CD4-positive, alpha-beta T cell treated with Interferon alpha-2 for 1 hour (primary cell): Measurements from ENCODE around the gene DAB2IP.

ENCODE experiments used
- DNase-seq, 2 donors: peaks; one replicate each; pipeline ENCODE4 v3.0.0-alpha.2; 2020 to 2022

The DAB2IP gene

GRCh38 chr9:121766081-121766683 lies 114.7 kb downstream of the DAB2IP start:
- no peak for DNase-seq

DNA sequence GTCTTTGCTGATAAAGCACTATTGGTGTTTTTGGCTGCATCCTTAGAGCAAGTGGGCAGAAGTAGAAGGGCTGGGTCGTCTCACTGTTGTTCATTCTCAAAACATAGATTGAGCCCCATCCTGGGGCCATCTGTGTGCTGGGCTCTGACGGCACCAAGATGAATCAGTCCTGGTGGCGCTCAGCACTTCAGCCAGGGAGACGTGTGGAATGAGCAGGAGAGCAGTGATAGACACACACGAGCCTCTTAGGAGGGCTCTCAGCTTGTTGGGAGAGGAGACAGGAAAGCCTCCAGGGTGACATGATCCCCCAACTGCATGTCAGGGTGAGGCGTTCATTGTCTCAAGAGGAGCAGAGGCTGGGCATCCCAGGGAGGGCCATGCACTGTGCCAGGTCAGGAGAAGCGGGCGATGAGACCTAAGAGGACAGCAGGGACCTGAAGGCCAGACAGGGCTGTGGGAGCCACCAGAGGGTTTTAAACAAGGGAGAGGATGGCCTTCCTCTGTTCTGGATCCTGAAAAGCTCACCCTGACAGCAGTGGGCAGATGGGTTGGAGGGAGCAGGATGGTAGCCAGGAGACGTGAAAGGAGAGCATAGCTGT lies 115.8 kb downstream of the DAB2IP start:
- no peak for DNase-seq

DNA sequence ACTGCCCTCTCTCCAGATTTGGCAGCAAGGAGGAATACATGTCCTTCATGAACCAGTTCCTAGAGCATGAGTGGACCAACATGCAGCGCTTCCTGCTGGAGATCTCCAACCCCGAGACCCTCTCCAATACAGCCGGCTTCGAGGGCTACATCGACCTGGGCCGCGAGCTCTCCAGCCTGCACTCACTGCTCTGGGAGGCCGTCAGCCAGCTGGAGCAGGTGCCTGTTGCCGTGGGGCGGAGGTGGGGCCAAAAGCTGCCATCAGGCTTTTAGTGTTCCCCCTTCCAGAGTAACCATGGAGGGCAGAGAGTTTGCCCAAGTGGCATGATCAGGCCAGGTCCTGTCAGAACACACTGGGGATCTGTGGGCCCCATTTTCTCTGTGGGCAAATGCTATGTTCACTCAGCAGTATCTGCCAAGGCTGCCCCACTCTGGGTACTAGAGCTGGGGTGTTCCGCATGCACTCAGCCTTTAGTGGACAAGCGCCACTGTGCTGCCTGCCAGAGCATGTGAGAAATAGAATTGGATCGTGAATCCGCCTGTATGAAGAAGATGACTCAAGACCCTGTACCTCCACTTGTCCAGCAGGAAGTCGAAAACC lies 117.1 kb downstream of the DAB2IP start:
- no peak for DNase-seq

DNA sequence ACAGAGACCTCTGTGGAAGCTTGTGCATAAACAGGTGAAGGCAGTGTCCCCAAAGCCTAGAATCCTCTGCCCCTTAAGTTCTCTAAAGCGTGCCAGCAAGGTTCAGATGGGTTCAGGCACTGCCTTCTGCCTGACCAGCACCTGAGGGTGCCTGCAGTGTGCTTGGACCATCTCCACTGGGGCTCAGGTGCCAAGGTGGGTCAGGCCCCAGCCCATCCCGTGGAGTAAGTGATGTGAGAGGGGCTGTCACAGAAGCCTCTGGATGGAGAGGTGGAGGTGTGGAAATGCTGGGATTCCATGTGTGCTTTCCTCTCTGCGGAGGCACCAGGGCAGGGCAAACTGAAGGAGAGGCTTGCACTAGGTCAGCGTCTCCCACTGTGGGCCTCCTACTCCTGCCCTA lies 118.5 kb downstream of the DAB2IP start:
- DNase-seq = no peak

GRCh38 chr9:121770415-121771273 lies 119.2 kb downstream of the DAB2IP start:
- no peak for DNase-seq

- no peak for DNase-seq
Observed at GRCh38 chr9:121771418-121771817, 120.0 kb downstream of the DAB2IP start.

- DNase-seq = no peak
Observed at GRCh38 chr9:121771851-121772599, 120.6 kb downstream of the DAB2IP start.

DNA sequence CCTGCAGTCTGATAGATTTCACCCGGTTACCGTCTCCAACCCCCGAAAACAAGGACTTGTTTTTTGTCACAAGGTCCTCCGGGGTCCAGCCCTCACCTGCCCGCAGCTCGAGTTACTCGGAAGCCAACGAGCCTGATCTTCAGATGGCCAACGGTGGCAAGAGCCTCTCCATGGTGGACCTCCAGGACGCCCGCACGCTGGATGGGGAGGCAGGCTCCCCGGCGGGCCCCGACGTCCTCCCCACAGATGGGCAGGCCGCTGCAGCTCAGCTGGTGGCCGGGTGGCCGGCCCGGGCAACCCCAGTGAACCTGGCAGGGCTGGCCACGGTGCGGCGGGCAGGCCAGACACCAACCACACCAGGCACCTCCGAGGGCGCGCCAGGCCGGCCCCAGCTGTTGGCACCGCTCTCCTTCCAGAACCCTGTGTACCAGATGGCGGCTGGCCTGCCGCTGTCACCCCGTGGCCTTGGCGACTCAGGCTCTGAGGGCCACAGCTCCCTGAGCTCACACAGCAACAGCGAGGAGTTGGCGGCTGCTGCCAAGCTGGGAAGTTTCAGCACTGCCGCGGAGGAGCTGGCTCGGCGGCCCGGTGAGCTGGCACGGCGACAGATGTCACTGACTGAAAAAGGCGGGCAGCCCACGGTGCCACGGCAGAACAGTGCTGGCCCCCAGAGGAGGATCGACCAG lies 121.3 kb downstream of the DAB2IP start:
- no peak for DNase-seq

- no peak for DNase-seq
Observed at GRCh38 chr9:121773286-121773953, 122.0 kb downstream of the DAB2IP start.

DNA sequence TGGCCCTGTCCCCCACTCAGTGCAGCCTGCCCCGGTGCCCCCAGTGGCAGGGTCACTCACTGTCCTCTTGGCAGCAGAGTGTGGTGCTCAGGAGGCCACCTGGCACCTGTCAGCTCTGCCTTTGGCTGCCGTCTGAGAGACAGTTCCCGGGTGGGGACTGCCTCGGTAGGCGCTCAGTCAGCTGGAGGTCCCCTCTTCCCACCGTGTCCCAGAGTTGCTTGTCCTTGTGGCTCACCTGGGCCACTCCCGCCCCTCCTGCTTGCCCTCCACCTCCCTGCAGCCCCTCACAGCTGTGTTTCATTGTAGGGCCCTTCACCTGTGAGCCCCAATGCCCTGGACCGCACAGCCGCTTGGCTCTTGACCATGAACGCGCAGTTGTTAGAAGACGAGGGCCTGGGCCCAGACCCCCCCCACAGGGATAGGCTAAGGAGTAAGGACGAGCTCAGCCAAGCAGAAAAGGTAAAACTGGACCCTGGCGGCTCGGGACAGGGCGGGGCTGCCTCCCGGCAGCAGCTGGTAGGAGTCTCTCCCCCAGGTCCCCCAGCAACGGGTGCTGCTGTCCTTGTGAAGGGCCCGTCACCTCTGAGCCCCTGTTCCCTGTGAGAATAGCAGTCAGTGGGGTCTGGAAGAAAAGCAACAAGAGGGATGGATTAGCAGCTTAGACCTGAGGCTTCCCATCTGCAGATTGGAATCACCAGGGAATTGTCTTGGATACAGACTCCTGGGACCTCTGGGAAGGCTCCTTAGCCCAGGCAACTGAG lies 122.7 kb downstream of the DAB2IP start:
- no peak for DNase-seq

- no peak for DNase-seq
Observed at GRCh38 chr9:121774715-121775613, 123.5 kb downstream of the DAB2IP start.

DNA sequence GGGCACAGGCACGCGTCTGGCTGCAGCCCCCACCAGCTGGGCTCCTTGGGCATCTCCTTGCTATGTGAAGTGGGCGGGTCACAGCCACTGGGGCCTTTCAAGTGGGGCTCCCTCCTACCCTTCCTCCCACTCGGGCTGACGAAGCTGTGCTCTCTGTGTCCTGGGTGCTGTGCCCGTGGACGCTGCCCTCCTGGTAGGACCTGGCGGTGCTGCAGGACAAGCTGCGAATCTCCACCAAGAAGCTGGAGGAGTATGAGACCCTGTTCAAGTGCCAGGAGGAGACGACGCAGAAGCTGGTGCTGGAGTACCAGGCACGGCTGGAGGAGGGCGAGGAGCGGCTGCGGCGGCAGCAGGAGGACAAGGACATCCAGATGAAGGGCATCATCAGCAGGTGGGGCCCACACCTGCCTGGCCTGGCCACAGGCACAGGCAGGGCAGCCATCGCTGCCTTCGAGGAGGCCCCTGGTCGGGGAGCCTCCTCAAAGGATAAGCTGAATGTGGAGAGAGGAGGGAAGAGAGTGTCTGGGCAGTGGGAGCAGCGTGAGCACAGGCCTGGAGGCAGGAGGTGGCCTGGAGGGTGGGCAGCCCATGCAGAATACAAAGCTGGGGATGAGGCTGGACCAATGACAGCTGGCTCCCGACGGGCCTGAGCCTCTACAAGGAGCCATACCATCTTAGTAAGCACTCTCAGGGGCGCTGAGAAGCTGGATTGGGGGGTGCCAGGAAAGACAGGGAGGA lies 124.7 kb downstream of the DAB2IP start:
- DNase-seq = no peak

GRCh38 chr9:121776739-121777637 lies 125.6 kb downstream of the DAB2IP start:
- DNase-seq = no peak

DNA sequence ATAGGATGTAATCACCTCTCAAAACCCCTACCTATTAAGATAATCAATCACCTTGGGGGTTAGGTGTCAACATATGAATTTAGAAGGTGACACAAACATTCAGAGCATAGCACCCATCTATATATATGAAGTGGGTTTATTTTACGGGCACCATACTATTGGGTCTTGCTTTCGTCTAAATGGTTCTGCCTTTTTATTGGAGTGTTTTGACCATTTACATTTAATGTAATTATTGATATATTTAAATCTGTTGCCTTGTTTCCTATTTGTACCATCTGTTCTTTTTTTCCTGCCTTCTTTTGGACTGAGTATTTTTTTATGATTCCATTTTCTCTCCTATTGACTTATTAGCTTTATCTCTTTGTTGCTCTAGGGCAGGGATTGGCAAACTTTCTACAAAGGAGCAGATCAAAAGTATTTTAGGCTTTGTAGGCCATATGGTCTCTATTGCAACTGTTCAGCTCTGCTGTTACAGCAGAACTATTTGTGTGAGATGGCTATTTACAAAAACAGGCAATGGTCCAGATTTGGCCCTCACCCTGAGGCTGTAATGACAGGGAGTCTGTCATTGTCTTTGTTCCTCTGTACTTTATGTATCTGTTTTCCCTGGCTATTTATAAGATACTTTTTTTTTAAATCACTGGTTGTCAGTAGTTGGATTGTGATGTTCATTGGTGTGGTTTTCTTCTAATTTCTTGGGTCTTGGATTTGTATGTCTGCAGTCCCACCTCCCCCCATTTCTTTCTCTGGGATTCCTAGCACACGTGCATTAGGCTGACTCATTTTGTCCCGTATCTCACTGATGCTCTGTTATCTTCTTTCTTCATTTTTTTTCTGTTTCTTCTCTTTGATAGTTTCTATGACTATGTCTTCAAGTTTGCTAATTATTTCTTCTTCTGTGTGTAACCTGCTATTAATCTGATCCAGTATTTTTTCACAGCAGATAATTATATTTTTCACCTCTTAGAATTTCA lies 127.1 kb downstream of the DAB2IP start:
- no peak for DNase-seq

DNA sequence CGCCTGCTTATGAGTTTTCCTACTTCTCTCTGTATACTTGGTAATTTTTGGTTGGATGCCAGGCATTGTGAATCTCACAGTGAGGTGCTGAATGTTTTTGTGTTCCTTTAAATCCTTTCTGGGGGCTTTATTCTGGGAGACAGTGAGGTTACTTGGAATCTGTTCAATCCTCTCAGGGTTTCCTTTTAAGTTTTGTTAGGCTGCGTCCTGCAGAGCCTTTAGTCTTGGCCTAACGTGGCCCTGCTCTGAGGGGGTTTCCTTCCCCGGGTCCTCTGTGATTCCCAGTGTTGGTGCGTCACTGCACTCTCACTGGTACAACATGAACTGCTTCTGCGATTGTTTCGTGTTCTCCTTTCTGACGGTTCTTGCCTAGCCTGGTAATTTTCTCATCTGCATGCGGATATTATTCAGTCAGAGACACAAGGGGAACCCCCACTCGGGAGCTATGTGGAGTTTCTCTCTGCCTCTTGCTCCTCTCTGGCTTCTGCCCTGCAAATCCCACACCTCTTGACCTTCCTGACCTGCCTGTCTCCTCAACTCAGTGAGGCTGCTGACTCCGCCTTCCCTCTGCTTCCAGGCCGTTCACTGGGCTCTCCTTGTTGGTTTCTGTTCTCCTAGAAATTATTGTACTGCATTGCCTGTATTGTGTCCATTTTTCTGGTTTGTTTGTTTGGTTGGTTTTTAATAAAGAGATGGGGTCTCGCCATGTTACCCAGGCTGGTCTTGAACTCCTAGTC lies 128.1 kb downstream of the DAB2IP start:
- DNase-seq = no peak
